HepG2 (cell line): ENCODE measurements around the gene SREK1. TPM values are rescaled to one million over a fixed set of nuclear protein-coding genes. Genes with fewer than 3 reads are reported as not detected.
A peak's percentile ranks its signal among the peaks of the same experiment; 100 is the strongest.

Experiments
- ARNTL ChIP-seq: sonication (generic); formaldehyde crosslinking; IDR thresholded peaks from 2 replicates; pipeline ENCODE4 v1.4.0; 2020; ENCODE audit warnings: mild to moderate bottlenecking, missing genetic modification reagents
- ATF2 ChIP-seq: sonication (generic); formaldehyde crosslinking; IDR thresholded peaks from 2 replicates; pipeline ENCODE4 v1.4.0; 2020; ENCODE audit warnings: missing genetic modification reagents
- ATF5 ChIP-seq: sonication (generic); formaldehyde crosslinking; IDR thresholded peaks from 2 replicates; pipeline ENCODE4 v1.4.0; 2020; ENCODE audit warnings: mild to moderate bottlenecking, low read depth, missing genetic modification reagents
- FOXO4 ChIP-seq: sonication (generic); formaldehyde crosslinking; conservative IDR thresholded peaks from 2 replicates; pipeline ENCODE4 v1.8.1; 2023; ENCODE audit warnings: missing genetic modification reagents
- GTF2F1 ChIP-seq: fragments of 150-350 bp; IDR thresholded peaks from 2 replicates; pipeline ENCODE4 v1.6.1; 2014; ENCODE audit warnings: low read length
- HDAC1 ChIP-seq: sonication (generic); formaldehyde crosslinking; IDR thresholded peaks from 2 replicates; pipeline ENCODE4 v1.5.1; 2020; ENCODE audit warnings: mild to moderate bottlenecking, missing genetic modification reagents
- HNRNPK ChIP-seq: fragments of 200-400 bp; formaldehyde crosslinking; IDR thresholded peaks from 2 replicates; pipeline ENCODE4 v1.6.1; 2018; ENCODE audit warnings: low read length, low read depth, moderate library complexity, mild to moderate bottlenecking; ENCODE audit not compliant: poor library complexity, severe bottlenecking
- NFRKB ChIP-seq: fragments of 450-650 bp; IDR thresholded peaks from 2 replicates; pipeline ENCODE4 v1.6.1; 2017
- NPAS2 ChIP-seq: sonication (generic); formaldehyde crosslinking; IDR thresholded peaks from 2 replicates; pipeline ENCODE4 v1.8.0; 2022; ENCODE audit warnings: mild to moderate bottlenecking, missing genetic modification reagents, borderline replicate concordance
- ONECUT2 ChIP-seq: sonication (generic); formaldehyde crosslinking; IDR thresholded peaks from 2 replicates; pipeline ENCODE4 v1.4.0; 2020; ENCODE audit warnings: missing genetic modification reagents
- PREB ChIP-seq: sonication (generic); formaldehyde crosslinking; IDR thresholded peaks from 2 replicates; pipeline ENCODE4 v1.4.0; 2020; ENCODE audit warnings: missing genetic modification reagents
- TBL1XR1 ChIP-seq: fragments of 150-350 bp; IDR thresholded peaks from 2 replicates; pipeline ENCODE4 v1.6.1; 2014; ENCODE audit warnings: borderline replicate concordance, low read length; ENCODE audit not compliant: partially characterized antibody
- YEATS4 ChIP-seq: sonication (generic); formaldehyde crosslinking; IDR thresholded peaks from 2 replicates; pipeline ENCODE4 v1.4.0; 2020; ENCODE audit warnings: missing genetic modification reagents, borderline replicate concordance
- ZBTB7A ChIP-seq: sonication (generic); formaldehyde crosslinking; IDR thresholded peaks from 2 replicates; pipeline ENCODE4 v1.8.0; 2022; ENCODE audit warnings: mild to moderate bottlenecking, missing genetic modification reagents
- ZFP90 ChIP-seq: sonication (generic); formaldehyde crosslinking; IDR thresholded peaks from 2 replicates; pipeline ENCODE4 v1.8.0; 2022; ENCODE audit warnings: missing genetic modification reagents, mild to moderate bottlenecking, inconsistent platforms, borderline replicate concordance
- ZNF232 ChIP-seq: sonication (generic); formaldehyde crosslinking; IDR thresholded peaks from 2 replicates; pipeline ENCODE4 v1.4.0; 2020; ENCODE audit warnings: missing genetic modification reagents, borderline replicate concordance
- ZNF343 ChIP-seq: sonication (generic); formaldehyde crosslinking; IDR thresholded peaks from 2 replicates; pipeline ENCODE4 v1.4.0; 2020; ENCODE audit warnings: mild to moderate bottlenecking, missing genetic modification reagents
- ZNF362 ChIP-seq: sonication (generic); formaldehyde crosslinking; IDR thresholded peaks from 2 replicates; pipeline ENCODE4 v1.4.0; 2020; ENCODE audit warnings: missing genetic modification reagents, mild to moderate bottlenecking, borderline replicate concordance
- ZNF574 ChIP-seq: sonication (generic); formaldehyde crosslinking; IDR thresholded peaks from 2 replicates; pipeline ENCODE4 v1.4.0; 2020; ENCODE audit warnings: missing genetic modification reagents
- ZNF614 ChIP-seq: IDR thresholded peaks from 2 replicates; pipeline ENCODE4 v1.6.1; 2018; ENCODE audit warnings: missing biosample characterization, missing genetic modification reagents, inconsistent platforms, borderline replicate concordance
- polyA plus RNA-seq, 8 experiments: library from polyadenylated mRNA; depleted of rRNA in 3 of 8; stranded (reverse) in 7 of 8; unstranded in 1 of 8; fragments of >200 nt; fragmentation: Illumina TruSeq in 4 of 8; extraction: Trizol in 4 of 8; gene quantifications; 2 replicates each; pipeline versions ENCODE4 v1.2.1 to v1.2.3, GENCODE V29; 2011 to 2016; ENCODE audit warnings: low read depth in 4 of 8, missing spikeins in 1 of 8, mixed read lengths in 1 of 8; ENCODE audit not compliant: insufficient read depth in 1 of 8
- total RNA-seq, 5 experiments: library from RNA; depleted of rRNA; stranded (reverse); fragments of >200 nt; fragmentation: Illumina TruSeq; extraction: Trizol; gene quantifications; 2 replicates each; pipeline ENCODE4 v1.2.3, GENCODE V29; 2016; ENCODE audit warnings: low read depth in 1 of 5

The SREK1 gene
- total and polyA plus RNA-seq, 2 of the 13 experiments (the other 11 are each of a cell fraction or from before 2014, with no cell fraction given), result 60.6 to 90.9 TPM

- TF ChIP-seq PREB (CRISPR knock-in tag) (no peak), ATF2 (CRISPR knock-in tag) (peak; percentile 13; the same call in 1 of the 2 replicates), ZFP90 (CRISPR knock-in tag) (peak; percentile 91), FOXO4 (CRISPR knock-in tag) (0 out of 2 replicates have a peak, but pooled peaks have one; percentile 93), NFRKB (no peak), ARNTL (CRISPR knock-in tag) (no peak), ZNF343 (no peak), ONECUT2 (CRISPR knock-in tag) (no peak; the same call in 1 of the 2 replicates), ZNF232 (CRISPR knock-in tag) (peak; percentile 74), HDAC1 (CRISPR knock-in tag) (peak; percentile 87), ZNF574 (CRISPR knock-in tag) (peak; percentile 99), HNRNPK (peak; percentile 43), GTF2F1 (0 out of 2 replicates have a peak, but pooled peaks have one; percentile 72), NPAS2 (CRISPR knock-in tag) (no peak), ATF5 (CRISPR knock-in tag) (no peak), TBL1XR1 (peak; percentile 22), ZBTB7A (CRISPR knock-in tag) (no peak), ZNF362 (no peak), ZNF614 (CRISPR knock-in tag) (0 out of 2 replicates have a peak, but pooled peaks have one; percentile 30), YEATS4 (CRISPR knock-in tag) (peak; percentile 99)
Observed at GRCh38 chr5:66144074-66144833, at the start of gene SREK1 (continued).
